Measurements from ENCODE around the gene FARP2. TPM values are rescaled to one million over a fixed set of nuclear protein-coding genes. Genes with fewer than 3 reads are reported as not detected.

FARP2 gene
- total RNA-seq, 2 donors from 2014 or later = 48.1 to 67.4 TPM

DNA sequence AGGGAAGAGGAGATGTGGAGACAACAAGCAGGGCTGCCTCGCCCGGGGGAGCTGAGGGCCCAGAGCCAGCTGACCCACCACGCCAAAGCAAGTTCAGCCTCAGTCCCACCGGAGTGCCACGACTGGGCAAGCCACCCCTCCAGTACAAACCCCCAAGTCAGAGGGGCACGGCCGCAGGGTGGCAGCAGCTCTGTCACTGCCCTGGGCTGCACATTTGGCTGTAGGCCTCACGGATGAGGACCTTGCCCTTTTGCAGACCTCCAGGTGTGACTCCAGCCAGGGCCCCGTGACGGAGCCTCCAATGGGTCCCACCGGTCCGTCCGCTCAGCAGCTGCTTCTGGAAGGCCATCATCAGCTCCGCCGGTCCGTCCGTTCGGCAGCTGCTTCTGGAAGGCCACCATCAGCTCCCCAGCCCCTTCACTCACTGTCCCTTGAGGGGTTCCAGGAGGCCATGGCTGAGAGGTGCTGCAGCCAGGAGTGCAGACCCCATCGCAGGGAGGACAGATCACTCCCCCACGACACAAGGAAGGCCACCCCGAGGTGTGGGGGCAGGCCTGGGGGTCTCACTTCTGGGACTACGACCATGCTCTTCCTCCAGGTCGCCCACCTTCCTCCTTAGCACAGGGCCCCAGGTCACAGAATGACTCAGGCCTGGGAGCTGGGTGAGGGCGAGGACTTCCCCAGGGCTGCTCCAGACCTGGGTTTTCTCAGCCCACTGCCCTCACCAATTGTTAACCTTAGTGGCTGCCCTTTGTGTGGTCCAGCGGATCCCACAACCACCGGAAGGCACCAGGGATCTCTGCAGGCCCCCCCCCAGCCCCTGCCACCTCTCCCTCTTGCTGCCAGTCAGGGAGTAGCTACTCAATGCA, 176.9 kb downstream of the FARP2 start:
- TF ChIP-seq, protein P1, sequence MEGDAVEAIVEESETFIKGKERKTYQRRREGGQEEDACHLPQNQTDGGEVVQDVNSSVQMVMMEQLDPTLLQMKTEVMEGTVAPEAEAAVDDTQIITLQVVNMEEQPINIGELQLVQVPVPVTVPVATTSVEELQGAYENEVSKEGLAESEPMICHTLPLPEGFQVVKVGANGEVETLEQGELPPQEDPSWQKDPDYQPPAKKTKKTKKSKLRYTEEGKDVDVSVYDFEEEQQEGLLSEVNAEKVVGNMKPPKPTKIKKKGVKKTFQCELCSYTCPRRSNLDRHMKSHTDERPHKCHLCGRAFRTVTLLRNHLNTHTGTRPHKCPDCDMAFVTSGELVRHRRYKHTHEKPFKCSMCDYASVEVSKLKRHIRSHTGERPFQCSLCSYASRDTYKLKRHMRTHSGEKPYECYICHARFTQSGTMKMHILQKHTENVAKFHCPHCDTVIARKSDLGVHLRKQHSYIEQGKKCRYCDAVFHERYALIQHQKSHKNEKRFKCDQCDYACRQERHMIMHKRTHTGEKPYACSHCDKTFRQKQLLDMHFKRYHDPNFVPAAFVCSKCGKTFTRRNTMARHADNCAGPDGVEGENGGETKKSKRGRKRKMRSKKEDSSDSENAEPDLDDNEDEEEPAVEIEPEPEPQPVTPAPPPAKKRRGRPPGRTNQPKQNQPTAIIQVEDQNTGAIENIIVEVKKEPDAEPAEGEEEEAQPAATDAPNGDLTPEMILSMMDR (IDR thresholded peaks at IDR 0.05) = no peak
- ATAC-seq (ENCODE audit: insufficient number of reproducible peaks, low FRiP score, low read depth) = no peak

GRCh38 chr2:241534293-241534692, 178.2 kb downstream of the FARP2 start:
- no peaks in the 10 kb centered on the region for H3K9me3 ChIP-seq
- H3K27ac ChIP-seq = no peak overlapping the region
- DNase-seq (ENCODE audit: low spot score) (no peak), ATAC-seq (ENCODE audit: insufficient number of reproducible peaks, low FRiP score, low read depth) (no peak)
- H3K4me3 ChIP-seq = no peak overlapping the region
- no peaks in the 10 kb centered on the region for H3K27me3 ChIP-seq (replicated peaks; ENCODE audit: insufficient read depth)
- no peaks in the 10 kb centered on the region for H3K4me1 ChIP-seq (ENCODE audit: control insufficient read depth in 1 of 2, low read depth in 2 of 2)
- TF ChIP-seq, protein P1 (IDR thresholded peaks at IDR 0.05) = no peak
- H3K36me3 ChIP-seq = no peaks in the 10 kb centered on the region

More for the DNA sequence above, 176.9 kb downstream of the FARP2 start:
- H3K27ac ChIP-seq = no peak overlapping the region
- H3K4me1 ChIP-seq (ENCODE audit: control insufficient read depth in 1 of 2, low read depth in 2 of 2) = no peaks in the 10 kb centered on the region
- H3K9me3 ChIP-seq = no peaks in the 10 kb centered on the region
- H3K27me3 ChIP-seq (replicated peaks; ENCODE audit: insufficient read depth) = no peaks in the 10 kb centered on the region
- DNase-seq (ENCODE audit: low spot score) = no peak
- H3K36me3 ChIP-seq = no peaks in the 10 kb centered on the region
- no peak overlapping the region for H3K4me3 ChIP-seq

DNA sequence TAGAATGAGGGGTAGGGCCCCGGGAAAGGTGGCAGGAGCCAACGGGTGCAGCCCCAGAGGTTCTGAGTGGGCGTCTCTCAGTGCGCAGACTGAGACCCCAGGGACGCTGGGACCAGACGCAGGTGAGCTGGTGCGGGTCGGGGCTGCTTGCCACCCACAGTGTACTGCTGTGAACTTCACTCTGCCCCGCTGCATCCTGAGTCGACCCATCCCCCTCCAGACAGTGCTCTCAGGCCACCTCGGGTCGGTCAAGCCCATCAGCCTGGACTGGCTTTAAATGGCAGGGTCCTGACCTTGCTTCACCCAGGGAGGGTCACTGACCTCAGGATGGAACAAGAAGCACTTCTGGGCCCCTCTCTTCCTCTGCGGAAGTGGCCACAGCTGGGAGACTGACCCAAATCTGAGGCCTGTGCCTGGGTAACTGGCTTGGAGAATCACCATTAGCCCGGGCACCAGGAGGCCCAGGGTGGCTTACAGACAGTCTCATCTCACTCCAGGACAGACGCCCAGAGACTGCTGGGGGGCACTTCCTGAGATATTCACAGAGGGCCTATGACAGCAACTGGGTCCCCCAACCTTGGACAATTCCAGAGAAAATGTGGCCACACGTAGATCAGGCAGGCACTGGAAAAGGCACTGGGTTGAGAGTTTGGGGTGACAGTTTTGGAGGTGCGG, 178.8 kb downstream of the FARP2 start:
- DNase-seq (ENCODE audit: low spot score) (no peak), ATAC-seq (ENCODE audit: insufficient number of reproducible peaks, low FRiP score, low read depth) (no peak)
- Histone ChIP-seq H3K4me3 (no peak overlapping the region), H3K9me3 (no peaks in the 10 kb centered on the region), H3K36me3 (no peaks in the 10 kb centered on the region), H3K27ac (no peak overlapping the region), H3K4me1 (ENCODE audit: control insufficient read depth in 1 of 2, low read depth in 2 of 2) (no peaks in the 10 kb centered on the region), H3K27me3 (replicated peaks; ENCODE audit: insufficient read depth) (no peaks in the 10 kb centered on the region)
- TF ChIP-seq, protein P1 (IDR thresholded peaks at IDR 0.05) = no peak

- H3K9me3 ChIP-seq = no peaks in the 10 kb centered on the region
- no peak overlapping the region for H3K27ac ChIP-seq
- H3K4me3 ChIP-seq = no peak overlapping the region
- no peaks in the 10 kb centered on the region for H3K36me3 ChIP-seq
- ATAC-seq (ENCODE audit: insufficient number of reproducible peaks, low FRiP score, low read depth) = no peak
- no peaks in the 10 kb centered on the region for H3K27me3 ChIP-seq (replicated peaks; ENCODE audit: insufficient read depth)
- no peak for DNase-seq (ENCODE audit: low spot score)
- H3K4me1 ChIP-seq (ENCODE audit: control insufficient read depth in 1 of 2, low read depth in 2 of 2) = peaks cover 0 to 9% of the 10 kb centered on the region in 2 donors
- TF ChIP-seq, protein P1 (IDR thresholded peaks at IDR 0.05) = no peak
Measured at GRCh38 chr2:241535871-241536655, 180.0 kb downstream of the FARP2 start.
